Heart left ventricle (tissue), 13 donors: ENCODE measurements around the gene NDUFA6.

Source experiments
- POLR2A ChIP-seq, 2 donors: fragments of 450-650 bp; IDR thresholded peaks; one replicate each; pipeline ENCODE4 v1.6.1; 2017; ENCODE audit warnings: antibody characterized with exemption in 2 of 2, mild to moderate bottlenecking in 2 of 2, moderate library complexity in 2 of 2
- TF ChIP-seq, protein P1 (sequence below), 12 donors: fragments of 200-600 bp; sonication (generic) in 4 of 12; IDR thresholded peaks; one replicate each; pipeline versions ENCODE4 v1.5.0 to v1.8.0; 2018 to 2022; ENCODE audit warnings: antibody characterized with exemption in 12 of 12, mild to moderate bottlenecking in 5 of 12
- donor health status: ischemic (EF 13 %, LVEDD 7.1; RV severe dilation, severe dysfunction).
- donor health status: DM: no; HTN: yes; CAD: no.
- donor health status: DM: no; HTN: no; CAD: no.
- donor health status: ischemic (EF 25% LVEDD 6.9; RV normal size, moderate dysfunction).
- donor health status: ischemic (EF 25% LVEDD 5.7; RV mildly dilated, moderate dysfunction).
- donor health status: ischemic (EF 35%, LVEDD 5.7; RV mildly dilated, moderate dysfunction).
- donor health status: nonischemic (EF 11% LVEDD 7.7; RV severe dilation, severe dysfunction).
- donor health status: DM: yes; HTN: yes; CAD: no.
- donor health status: PGD.
- donor health status: ischemic (EF 29% LVEDD 5.4; RV normal size, mild dysfunction).
- donor health status: nonischemic (EF 23%, LVEDD 6.1; RV moderate dilation, normal function).

- TF ChIP-seq POLR2A (IDR thresholded peaks at IDR 0.05), result no peak
- TF ChIP-seq, protein P1, sequence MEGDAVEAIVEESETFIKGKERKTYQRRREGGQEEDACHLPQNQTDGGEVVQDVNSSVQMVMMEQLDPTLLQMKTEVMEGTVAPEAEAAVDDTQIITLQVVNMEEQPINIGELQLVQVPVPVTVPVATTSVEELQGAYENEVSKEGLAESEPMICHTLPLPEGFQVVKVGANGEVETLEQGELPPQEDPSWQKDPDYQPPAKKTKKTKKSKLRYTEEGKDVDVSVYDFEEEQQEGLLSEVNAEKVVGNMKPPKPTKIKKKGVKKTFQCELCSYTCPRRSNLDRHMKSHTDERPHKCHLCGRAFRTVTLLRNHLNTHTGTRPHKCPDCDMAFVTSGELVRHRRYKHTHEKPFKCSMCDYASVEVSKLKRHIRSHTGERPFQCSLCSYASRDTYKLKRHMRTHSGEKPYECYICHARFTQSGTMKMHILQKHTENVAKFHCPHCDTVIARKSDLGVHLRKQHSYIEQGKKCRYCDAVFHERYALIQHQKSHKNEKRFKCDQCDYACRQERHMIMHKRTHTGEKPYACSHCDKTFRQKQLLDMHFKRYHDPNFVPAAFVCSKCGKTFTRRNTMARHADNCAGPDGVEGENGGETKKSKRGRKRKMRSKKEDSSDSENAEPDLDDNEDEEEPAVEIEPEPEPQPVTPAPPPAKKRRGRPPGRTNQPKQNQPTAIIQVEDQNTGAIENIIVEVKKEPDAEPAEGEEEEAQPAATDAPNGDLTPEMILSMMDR (IDR thresholded peaks at IDR 0.05), result no peak
Observed at GRCh38 chr22:42078469-42079318, 11.9 kb downstream of the NDUFA6 start.
